ENCODE measurements around the gene CIAO3.

The CIAO3 gene

GRCh38 chr16:740764-741505, at the start of gene CIAO3:
Gene CIAO3 (minus strand): TSS chr16:740997. CDS start chr16:740985, 12 bp downstream.
- Mint-ChIP-seq H3K4me1 (peaks cover 19% of the 10 kb centered on the region), H3K9me3 (no peaks in the 10 kb centered on the region), H3K36me3 (ENCODE audit: low read depth) (peaks cover 4% of the 10 kb centered on the region), H3K4me3 (peak within 1 kb of the TSS; percentile 79), H3K27me3 (no peaks in the 10 kb centered on the region), H3K27ac (peak within 1 kb of the TSS; percentile 56)
- ATAC-seq (peak; percentile 80), DNase-seq (peak; percentile 95)

- H3K4me3 Mint-ChIP-seq = peak overlapping the region; percentile 72
- no peaks in the 10 kb centered on the region for H3K9me3 Mint-ChIP-seq
- no peak for ATAC-seq
- no peak overlapping the region for H3K27ac Mint-ChIP-seq
- no peak for DNase-seq
- peaks cover 7% of the 10 kb centered on the region for H3K4me1 Mint-ChIP-seq
- H3K36me3 Mint-ChIP-seq (ENCODE audit: low read depth) = peaks cover 12% of the 10 kb centered on the region
- no peaks in the 10 kb centered on the region for H3K27me3 Mint-ChIP-seq
These were observed 49.3 kb upstream of the CIAO3 start for GRCh38 chr16:790086-790485.

GRCh38 chr16:789191-789850, 48.5 kb upstream of the CIAO3 start:
- H3K27ac Mint-ChIP-seq = no peak overlapping the region
- peak overlapping the region; percentile 72 for H3K4me3 Mint-ChIP-seq
- H3K27me3 Mint-ChIP-seq = no peaks in the 10 kb centered on the region
- H3K36me3 Mint-ChIP-seq (ENCODE audit: low read depth) = peaks cover 16% of the 10 kb centered on the region
- ATAC-seq = no peak
- no peaks in the 10 kb centered on the region for H3K9me3 Mint-ChIP-seq
- peaks cover 7% of the 10 kb centered on the region for H3K4me1 Mint-ChIP-seq
- DNase-seq = no peak

- Mint-ChIP-seq H3K36me3 (ENCODE audit: low read depth) (peaks cover 16% of the 10 kb centered on the region), H3K4me1 (peaks cover 7% of the 10 kb centered on the region), H3K27ac (peak within 1 kb of the TSS; percentile 70), H3K4me3 (peak within 1 kb of the TSS; percentile 85), H3K9me3 (no peaks in the 10 kb centered on the region), H3K27me3 (no peaks in the 10 kb centered on the region)
- DNase-seq (peak; percentile 94), ATAC-seq (peak; percentile 80)
These were observed 47.8 kb upstream of the CIAO3 start, which contains the start of gene CHTF18 for GRCh38 chr16:788399-789126. Gene CHTF18 (plus strand): TSS chr16:788620. CDS start chr16:788685, 65 bp downstream.

GRCh38 chr16:787978-788398, 47.2 kb upstream of the CIAO3 start, which contains the start of gene RPUSD1:
Gene RPUSD1 (minus strand): TSS chr16:788381. CDS start chr16:787737, 644 bp downstream.
- H3K27me3 Mint-ChIP-seq = no peaks in the 10 kb centered on the region
- DNase-seq (no peak), ATAC-seq (peak; percentile 9)
- H3K4me3 Mint-ChIP-seq = peak within 1 kb of the TSS; percentile 85
- H3K27ac Mint-ChIP-seq = peak within 1 kb of the TSS; percentile 70
- H3K9me3 Mint-ChIP-seq = no peaks in the 10 kb centered on the region
- H3K36me3 Mint-ChIP-seq (ENCODE audit: low read depth) = peaks cover 16% of the 10 kb centered on the region
- H3K4me1 Mint-ChIP-seq = peaks cover 7% of the 10 kb centered on the region

- peaks cover 16% of the 10 kb centered on the region for H3K36me3 Mint-ChIP-seq (ENCODE audit: low read depth)
- peak overlapping the region; percentile 70 for H3K27ac Mint-ChIP-seq
- DNase-seq = no peak
- H3K4me1 Mint-ChIP-seq = peaks cover 7% of the 10 kb centered on the region
- ATAC-seq = no peak
- H3K27me3 Mint-ChIP-seq = no peaks in the 10 kb centered on the region
- peak overlapping the region; percentile 85 for H3K4me3 Mint-ChIP-seq
- no peaks in the 10 kb centered on the region for H3K9me3 Mint-ChIP-seq
These were observed 46.6 kb upstream of the CIAO3 start for GRCh38 chr16:787321-787966.

- H3K4me3 Mint-ChIP-seq = peak overlapping the region; percentile 85
- H3K27me3 Mint-ChIP-seq = no peaks in the 10 kb centered on the region
- no peak overlapping the region for H3K27ac Mint-ChIP-seq
- DNase-seq = peak; percentile 85
- H3K9me3 Mint-ChIP-seq = no peaks in the 10 kb centered on the region
- H3K36me3 Mint-ChIP-seq (ENCODE audit: low read depth) = peaks cover 7% of the 10 kb centered on the region
- peak; percentile 23 for ATAC-seq
- H3K4me1 Mint-ChIP-seq = peaks cover 7% of the 10 kb centered on the region
These were observed 45.1 kb upstream of the CIAO3 start for GRCh38 chr16:785563-786535.

GRCh38 chr16:784431-784830, 43.6 kb upstream of the CIAO3 start:
- Mint-ChIP-seq H3K4me3 (no peak overlapping the region), H3K36me3 (ENCODE audit: low read depth) (peaks cover 7% of the 10 kb centered on the region), H3K9me3 (no peaks in the 10 kb centered on the region), H3K27me3 (no peaks in the 10 kb centered on the region), H3K27ac (no peak overlapping the region), H3K4me1 (peaks cover 5% of the 10 kb centered on the region)
- ATAC-seq (no peak), DNase-seq (no peak)

- no peak overlapping the region for H3K4me3 Mint-ChIP-seq
- peaks cover 5% of the 10 kb centered on the region for H3K4me1 Mint-ChIP-seq
- no peak overlapping the region for H3K27ac Mint-ChIP-seq
- H3K36me3 Mint-ChIP-seq (ENCODE audit: low read depth) = peaks cover 7% of the 10 kb centered on the region
- H3K27me3 Mint-ChIP-seq = peaks cover under 1% of the 10 kb centered on the region
- H3K9me3 Mint-ChIP-seq = no peaks in the 10 kb centered on the region
- ATAC-seq (no peak), DNase-seq (no peak)
These were observed 42.8 kb upstream of the CIAO3 start for GRCh38 chr16:783404-784161.

- DNase-seq = no peak
- ATAC-seq = no peak
- Mint-ChIP-seq H3K27me3 (peaks cover 3% of the 10 kb centered on the region), H3K9me3 (no peaks in the 10 kb centered on the region), H3K27ac (no peak overlapping the region), H3K4me3 (no peak overlapping the region), H3K36me3 (ENCODE audit: low read depth) (peaks cover 7% of the 10 kb centered on the region), H3K4me1 (peaks cover 5% of the 10 kb centered on the region)
These were observed 42.1 kb upstream of the CIAO3 start for GRCh38 chr16:782766-783403.

GRCh38 chr16:782258-782657, 41.5 kb upstream of the CIAO3 start:
- Mint-ChIP-seq H3K27me3 (peaks cover 7% of the 10 kb centered on the region), H3K9me3 (no peaks in the 10 kb centered on the region), H3K36me3 (ENCODE audit: low read depth) (peaks cover 7% of the 10 kb centered on the region), H3K4me3 (no peak overlapping the region), H3K4me1 (peaks cover 5% of the 10 kb centered on the region), H3K27ac (no peak overlapping the region)
- DNase-seq (no peak), ATAC-seq (no peak)

GRCh38 chr16:781346-782010, 40.7 kb upstream of the CIAO3 start:
- Mint-ChIP-seq H3K4me3 (no peak overlapping the region), H3K27ac (no peak overlapping the region), H3K9me3 (no peaks in the 10 kb centered on the region), H3K27me3 (peaks cover 7% of the 10 kb centered on the region), H3K36me3 (ENCODE audit: low read depth) (peaks cover 5% of the 10 kb centered on the region), H3K4me1 (peaks cover 2% of the 10 kb centered on the region)
- no peak for DNase-seq
- ATAC-seq = no peak
